Retinal pigment epithelial cell (primary cell): ENCODE results near the gene SCAPER.

Experiments used
- DNase-seq: peaks from one replicate; pipeline ENCODE4 v3.0.0-alpha.2; 2010; ENCODE audit warnings: low read depth
- H3K4me3 ChIP-seq: 2 replicates; pipeline ENCODE4 v1.5.1; 2011; ENCODE audit warnings: mild to moderate bottlenecking, low read length, control low read depth, moderate library complexity
- TF ChIP-seq, protein P1 (sequence below): conservative IDR thresholded peaks from 2 replicates; pipeline ENCODE4 v1.5.1; 2011; ENCODE audit warnings: low read depth, low read length, control low read depth, inconsistent platforms

SCAPER gene

DNA sequence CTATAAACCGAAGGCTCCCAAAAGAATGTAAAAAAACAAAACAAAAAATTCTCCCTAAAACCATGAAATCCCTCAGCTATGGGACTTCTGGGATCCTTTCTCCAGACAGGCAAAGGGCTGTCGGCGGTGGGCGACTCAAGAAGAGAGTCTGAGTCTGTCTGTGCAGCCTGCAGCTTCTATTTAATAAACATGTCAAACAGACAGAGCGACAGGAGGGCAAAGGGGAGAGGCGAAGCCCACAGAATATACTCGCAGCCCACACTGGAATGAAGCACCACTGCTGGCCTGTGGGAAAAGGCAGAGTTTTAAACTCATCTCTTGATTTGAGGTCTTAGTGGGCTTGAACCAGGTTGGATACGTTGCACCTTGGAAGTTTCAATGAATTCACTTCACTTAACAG lies 528.3 kb downstream of the SCAPER start:
- DNase-seq, result no peak
- TF ChIP-seq, protein P1, sequence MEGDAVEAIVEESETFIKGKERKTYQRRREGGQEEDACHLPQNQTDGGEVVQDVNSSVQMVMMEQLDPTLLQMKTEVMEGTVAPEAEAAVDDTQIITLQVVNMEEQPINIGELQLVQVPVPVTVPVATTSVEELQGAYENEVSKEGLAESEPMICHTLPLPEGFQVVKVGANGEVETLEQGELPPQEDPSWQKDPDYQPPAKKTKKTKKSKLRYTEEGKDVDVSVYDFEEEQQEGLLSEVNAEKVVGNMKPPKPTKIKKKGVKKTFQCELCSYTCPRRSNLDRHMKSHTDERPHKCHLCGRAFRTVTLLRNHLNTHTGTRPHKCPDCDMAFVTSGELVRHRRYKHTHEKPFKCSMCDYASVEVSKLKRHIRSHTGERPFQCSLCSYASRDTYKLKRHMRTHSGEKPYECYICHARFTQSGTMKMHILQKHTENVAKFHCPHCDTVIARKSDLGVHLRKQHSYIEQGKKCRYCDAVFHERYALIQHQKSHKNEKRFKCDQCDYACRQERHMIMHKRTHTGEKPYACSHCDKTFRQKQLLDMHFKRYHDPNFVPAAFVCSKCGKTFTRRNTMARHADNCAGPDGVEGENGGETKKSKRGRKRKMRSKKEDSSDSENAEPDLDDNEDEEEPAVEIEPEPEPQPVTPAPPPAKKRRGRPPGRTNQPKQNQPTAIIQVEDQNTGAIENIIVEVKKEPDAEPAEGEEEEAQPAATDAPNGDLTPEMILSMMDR, result no peak
- no peak overlapping the region for H3K4me3 ChIP-seq

DNA sequence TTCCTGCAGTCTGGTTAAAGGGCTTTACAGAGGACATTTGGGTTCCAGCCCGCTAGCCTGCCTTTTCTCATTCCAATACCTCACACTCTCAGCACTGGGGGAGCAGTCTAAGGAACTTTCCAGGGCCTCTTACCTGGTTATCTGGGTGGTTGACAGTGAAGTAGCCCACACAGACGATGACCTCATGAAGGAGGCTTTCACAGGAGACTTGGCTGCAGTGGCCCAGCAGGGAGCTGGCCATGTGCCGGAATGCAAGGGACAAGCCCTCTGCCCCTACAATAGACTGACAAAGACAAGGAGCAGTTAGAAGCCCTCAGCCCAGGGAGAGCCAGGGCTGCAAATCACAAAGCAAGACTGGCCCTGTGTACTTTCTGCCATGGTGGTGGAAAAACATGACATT lies 529.1 kb downstream of the SCAPER start:
- DNase-seq, result no peak
- TF ChIP-seq, protein P1, result no peak
- H3K4me3 ChIP-seq, result no peak overlapping the region

DNA sequence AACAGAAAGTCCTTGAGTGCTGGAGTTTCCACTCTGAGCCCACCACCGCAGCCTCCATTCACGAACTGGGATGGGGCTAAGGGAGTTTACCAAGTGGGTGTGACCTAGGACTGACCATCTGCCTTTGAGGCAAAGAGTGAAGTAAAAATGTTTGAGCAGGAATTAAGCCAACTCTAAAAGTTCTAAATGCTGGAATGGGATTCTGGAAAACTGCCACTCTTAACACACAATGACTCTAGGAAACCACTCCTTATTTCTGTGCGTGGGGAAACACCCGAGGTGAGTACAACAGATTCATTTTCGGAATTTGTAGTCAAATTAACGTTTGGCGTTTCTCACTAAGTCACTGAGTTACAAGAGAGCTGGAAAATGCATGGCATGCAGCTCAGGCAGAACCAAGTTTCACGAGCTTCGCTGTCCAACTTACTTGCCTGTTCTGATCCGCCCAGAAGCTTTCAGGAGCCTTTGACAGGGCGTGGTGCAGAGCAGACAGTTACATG lies 537.0 kb downstream of the SCAPER start:
- TF ChIP-seq, protein P1, result no peak
- DNase-seq, result no peak

DNA sequence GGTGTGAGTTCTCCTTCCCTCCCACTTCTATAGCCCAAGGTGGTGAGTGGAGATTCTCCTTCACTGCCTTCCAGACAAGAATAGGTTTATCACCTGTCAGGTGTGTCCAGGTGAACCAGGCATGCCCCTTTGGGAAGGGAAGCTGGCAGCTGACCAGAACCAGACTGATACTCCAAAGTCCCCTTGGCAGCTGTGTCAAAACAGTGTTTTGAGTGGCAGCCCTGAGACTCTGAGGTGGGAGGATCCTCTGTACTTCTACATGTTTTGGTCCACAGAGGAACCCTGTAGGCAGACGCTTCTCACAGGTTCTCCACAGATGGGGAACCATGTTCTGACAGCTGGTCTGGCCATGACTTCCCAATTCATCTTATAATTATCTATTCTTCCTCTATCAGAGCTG lies 538.4 kb downstream of the SCAPER start:
- no peak for DNase-seq
- H3K4me3 ChIP-seq, result no peak overlapping the region
- TF ChIP-seq, protein P1, result no peak

More for the DNA sequence above, 537.0 kb downstream of the SCAPER start:
- H3K4me3 ChIP-seq, result no peak overlapping the region

DNA sequence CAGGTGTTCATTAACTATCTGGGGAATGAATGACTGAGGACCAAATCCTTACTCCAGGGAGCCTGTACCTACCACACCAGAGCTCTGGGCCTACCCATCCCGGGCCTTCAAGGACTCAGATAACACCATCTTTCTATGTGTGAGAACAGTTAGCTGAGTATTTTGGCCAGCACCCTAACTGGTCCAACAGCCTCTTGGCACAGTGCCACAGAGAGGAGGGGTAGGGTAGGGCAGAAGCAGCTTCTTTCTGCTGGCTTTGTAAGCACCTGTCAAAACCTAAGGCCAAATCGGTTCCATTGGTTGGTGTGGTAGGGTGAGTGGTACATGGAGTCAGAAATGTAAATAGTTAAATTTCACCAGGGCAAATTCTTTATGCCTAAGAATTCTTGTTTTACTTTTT lies 541.9 kb downstream of the SCAPER start:
- DNase-seq, result no peak
- H3K4me3 ChIP-seq, result no peak overlapping the region
- TF ChIP-seq, protein P1, result no peak

DNA sequence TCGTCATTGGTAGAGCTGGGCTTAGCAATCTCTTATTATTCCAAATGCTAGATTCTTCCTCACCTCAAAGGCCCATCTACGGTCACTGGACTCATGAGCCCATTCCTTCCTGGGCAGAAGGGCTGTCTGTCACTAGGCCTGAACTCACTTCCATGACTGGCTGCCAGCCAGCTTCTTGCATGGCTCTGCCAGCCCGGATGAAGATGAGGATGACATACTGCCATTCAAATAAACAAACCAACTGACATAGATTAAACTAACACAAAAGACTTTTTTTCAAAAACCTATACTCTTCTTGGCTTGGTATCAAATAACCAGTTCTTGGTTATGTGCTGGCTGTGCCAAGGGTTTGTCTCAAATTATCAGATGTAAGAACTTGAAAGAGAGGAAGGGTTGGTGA lies 544.7 kb downstream of the SCAPER start:
- no peak for DNase-seq
- TF ChIP-seq, protein P1, result no peak
- no peak overlapping the region for H3K4me3 ChIP-seq

DNA sequence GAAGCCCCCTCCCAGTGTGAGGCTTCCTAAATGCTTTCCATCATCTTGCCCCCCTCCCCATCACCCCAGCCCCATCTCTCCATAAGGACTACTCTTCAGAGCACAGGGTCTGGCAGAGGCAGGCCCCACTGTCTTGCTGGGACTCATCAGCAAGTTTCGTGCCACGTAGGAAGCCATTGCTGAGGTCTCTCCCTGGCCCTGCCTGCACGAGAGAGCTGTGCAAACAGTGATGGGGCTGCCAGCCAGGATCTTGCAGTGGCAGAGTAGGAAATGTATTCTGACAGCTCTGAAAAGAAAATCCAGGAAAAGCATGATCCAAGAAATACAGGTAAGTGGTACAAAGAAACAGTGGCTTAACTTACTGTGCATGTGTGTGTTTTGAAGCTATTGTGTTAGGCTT lies 546.0 kb downstream of the SCAPER start:
- no peak overlapping the region for H3K4me3 ChIP-seq
- TF ChIP-seq, protein P1, result no peak
- no peak for DNase-seq
